K562 (cell line): ENCODE data around the gene PYDC1. TPM values are rescaled to one million over a fixed set of nuclear protein-coding genes. Genes with fewer than 3 reads are reported as not detected.
A peak's percentile ranks its signal among the peaks of the same experiment; 100 is the strongest.

ENCODE experiments used
- ARID4B ChIP-seq: sonication (generic); formaldehyde crosslinking; IDR thresholded peaks from 2 replicates; pipeline ENCODE4 v1.8.0; 2022; ENCODE audit warnings: mild to moderate bottlenecking, missing genetic modification reagents
- COPS2 ChIP-seq: fragments of 450-650 bp; conservative IDR thresholded peaks from 2 replicates; pipeline ENCODE4 v1.6.1; 2016; ENCODE audit warnings: mild to moderate bottlenecking, moderate library complexity
- GTF3C2 ChIP-seq: IDR thresholded peaks from 3 replicates; pipeline ENCODE4 v1.6.1; 2011; ENCODE audit warnings: borderline replicate concordance, mild to moderate bottlenecking, moderate library complexity; ENCODE audit not compliant: insufficient read length; ENCODE audit errors: extremely low read depth
- HNRNPL ChIP-seq: fragments of 200-400 bp; formaldehyde crosslinking; IDR thresholded peaks from 2 replicates; pipeline ENCODE4 v1.6.1; 2017; ENCODE audit warnings: low read depth, mild to moderate bottlenecking, low read length
- KDM4B ChIP-seq, 2 experiments: fragments of 450-650 bp in 1 of 2; sonication (generic) in 1 of 2; IDR thresholded peaks; 2 replicates each; pipeline ENCODE4 v1.6.1; 2016 to 2017; ENCODE audit warnings: borderline replicate concordance in 2 of 2, antibody characterized with exemption in 1 of 2, low read depth in 1 of 2, mild to moderate bottlenecking in 1 of 2
- MBD2 ChIP-seq: sonication (generic); IDR thresholded peaks from 2 replicates; pipeline ENCODE4 v1.6.1; 2016; ENCODE audit warnings: low read depth, borderline replicate concordance
- MTA1 ChIP-seq: fragments of 450-650 bp; IDR thresholded peaks from 2 replicates; pipeline ENCODE4 v1.6.1; 2017; ENCODE audit warnings: borderline replicate concordance
- MXI1 ChIP-seq: IDR thresholded peaks from 2 replicates; pipeline ENCODE4 v1.6.1; 2011; ENCODE audit warnings: low read depth, mild to moderate bottlenecking, improper control_type of control experiment, low read length
- NFIX ChIP-seq: fragments of 250-450 bp; sonication (Bioruptor Pico); IDR thresholded peaks from 2 replicates; pipeline ENCODE4 v1.4.0; 2020; ENCODE audit warnings: low read depth, mild to moderate bottlenecking, moderate library complexity
- RBBP5 ChIP-seq: fragments of 200-600 bp; sonication (generic); IDR thresholded peaks from 2 replicates; pipeline ENCODE4 v1.6.1; 2012; ENCODE audit warnings: borderline replicate concordance, mild to moderate bottlenecking, low read length, control low read depth, inconsistent platforms; ENCODE audit not compliant: insufficient read depth, poor library complexity, severe bottlenecking
- RCOR1 ChIP-seq, 2 experiments: IDR thresholded peaks; 2 replicates each; pipeline ENCODE4 v1.6.1; 2012; ENCODE audit warnings: low read depth in 2 of 2, low read length in 2 of 2, borderline replicate concordance in 1 of 2, improper control_type of control experiment in 1 of 2
- TRIM25 ChIP-seq: fragments of 450-650 bp; IDR thresholded peaks from 2 replicates; pipeline ENCODE4 v1.7.0; 2016; ENCODE audit warnings: borderline replicate concordance
- VEZF1 ChIP-seq: fragments of 200-800 bp; sonication (Bioruptor generic); IDR thresholded peaks from 2 replicates; pipeline ENCODE4 v1.6.1; 2017; ENCODE audit warnings: missing genetic modification characterization, missing compliant biosample characterization
- ZNF174 ChIP-seq: fragments of 250-450 bp; sonication (Bioruptor Pico); IDR thresholded peaks from 2 replicates; pipeline ENCODE4 v1.4.0; 2020; ENCODE audit warnings: mild to moderate bottlenecking
- ZNF224 ChIP-seq: sonication (generic); formaldehyde crosslinking; IDR thresholded peaks from 2 replicates; pipeline ENCODE4 v1.8.0; 2022; ENCODE audit warnings: mild to moderate bottlenecking, missing genetic modification reagents
- ZNF507 ChIP-seq: conservative IDR thresholded peaks from 2 replicates; pipeline ENCODE4 v1.6.1; 2017; ENCODE audit warnings: missing genetic modification characterization, missing compliant biosample characterization
- polyA plus RNA-seq, 8 experiments: library from polyadenylated mRNA; depleted of rRNA in 4 of 8; stranded (reverse) in 5 of 8; unstranded in 3 of 8; fragments of >200 nt; fragmentation: Nextera tagmentation in 2 of 8; fragmentation: Illumina TruSeq in 1 of 8; extraction: Ambion mirVana in 2 of 8; extraction: Trizol in 1 of 8; gene quantifications; 2 replicates each; pipeline versions ENCODE4 v1.2.1 to v1.2.3, GENCODE V29; 2011 to 2014; ENCODE audit warnings: inconsistent platforms in 1 of 8, missing spikeins in 1 of 8
- total RNA-seq, 7 experiments: library from RNA; depleted of rRNA in 6 of 7; stranded (reverse); fragments of >200 nt in 6 of 7; fragmentation: Illumina TruSeq in 2 of 7; extraction: Trizol in 2 of 7; gene quantifications; 2 replicates each; pipeline versions ENCODE4 v1.2.1 to v1.2.3, GENCODE V29; 2011 to 2021; ENCODE audit warnings: low replicate concordance in 1 of 7

PYDC1 gene
- total and polyA plus RNA-seq, 9 of the 15 experiments (the other 6 are each of a cell fraction or from before 2014, with no cell fraction given): not detected

- no peak for TF ChIP-seq MTA1
- TF ChIP-seq HNRNPL: peak; percentile 87; the same call in 1 of the 2 replicates
- TF ChIP-seq ARID4B (CRISPR knock-in tag): peak; percentile 90
- no peak for TF ChIP-seq COPS2
- no peak for TF ChIP-seq TRIM25
- TF ChIP-seq VEZF1 (CRISPR knock-in tag): peak; percentile 92
- no peak for TF ChIP-seq GTF3C2
- TF ChIP-seq ZNF224 (CRISPR knock-in tag): peak; percentile 51; the same call in 1 of the 2 replicates
- peak; percentile 79 for TF ChIP-seq RBBP5
- peak; percentile 22; the same call in 1 of the 2 replicates for TF ChIP-seq MXI1
- no peak for TF ChIP-seq ZNF174 (CRISPR knock-in tag)
- no peak for TF ChIP-seq NFIX (CRISPR knock-in tag)
- TF ChIP-seq ZNF507 (tag): no peak
- peak in 1 of 2 experiments; percentile 59; a peak in 1 of 4 replicates for TF ChIP-seq RCOR1 (IDR thresholded peaks at IDR 0.05; ENCODE audit: borderline replicate concordance in 1 of 2, low read depth in 2 of 2, low read length in 2 of 2)
- peak; percentile 99 for TF ChIP-seq MBD2
- TF ChIP-seq KDM4B (IDR thresholded peaks at IDR 0.05; ENCODE audit: borderline replicate concordance in 2 of 2, low read depth in 1 of 2): peak in 1 of 2 experiments; percentile 96; a peak in 2 of 4 replicates
Measured at GRCh38 chr16:31179747-31180459, 37.0 kb downstream of the PYDC1 start, which contains the start of gene FUS (continued).
